Measurements from ENCODE around the gene CLIC6.

Gene CLIC6

DNA sequence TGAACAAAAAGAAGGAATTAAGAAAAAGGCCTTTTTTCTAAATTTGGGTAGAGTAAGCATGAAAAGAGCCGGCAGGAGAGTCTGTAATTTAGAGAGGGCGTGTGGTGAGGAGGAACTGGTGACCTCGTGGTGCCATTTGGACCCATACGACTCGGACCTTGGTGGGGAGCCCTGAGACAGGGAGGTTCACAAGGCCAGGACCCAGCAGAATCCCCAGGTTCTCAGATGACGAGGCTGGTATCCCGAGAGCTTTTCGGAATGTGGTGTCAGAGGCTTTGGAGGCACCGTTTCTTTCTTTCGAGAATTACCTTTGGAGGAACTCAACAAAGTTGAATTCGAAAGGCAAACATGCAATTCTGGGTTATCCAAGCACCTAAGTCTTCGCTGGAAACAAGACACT is 34.8 kb downstream of the CLIC6 start:
- Mint-ChIP-seq H3K36me3 (ENCODE audit: low read depth) (no peaks in the 10 kb centered on the region), H3K9me3 (peaks cover 7% of the 10 kb centered on the region), H3K27ac (peak overlapping the region; percentile 24), H3K27me3 (ENCODE audit: low read depth, poor library complexity) (peaks cover 4% of the 10 kb centered on the region), H3K4me3 (no peak overlapping the region), H3K4me1 (peaks cover 21% of the 10 kb centered on the region)
- no peak for DNase-seq
- TF ChIP-seq CTCF (IDR thresholded peaks at IDR 0.05) = no peak

GRCh38 chr21:34704119-34704518 is 35.3 kb downstream of the CLIC6 start:
- no peak overlapping the region for H3K27ac Mint-ChIP-seq
- peaks cover 21% of the 10 kb centered on the region for H3K4me1 Mint-ChIP-seq
- no peak for DNase-seq
- TF ChIP-seq CTCF (IDR thresholded peaks at IDR 0.05) = no peak
- H3K36me3 Mint-ChIP-seq (ENCODE audit: low read depth) = no peaks in the 10 kb centered on the region
- peaks cover 7% of the 10 kb centered on the region for H3K9me3 Mint-ChIP-seq
- peaks cover 8% of the 10 kb centered on the region for H3K27me3 Mint-ChIP-seq (ENCODE audit: low read depth, poor library complexity)
- H3K4me3 Mint-ChIP-seq = no peak overlapping the region

DNA sequence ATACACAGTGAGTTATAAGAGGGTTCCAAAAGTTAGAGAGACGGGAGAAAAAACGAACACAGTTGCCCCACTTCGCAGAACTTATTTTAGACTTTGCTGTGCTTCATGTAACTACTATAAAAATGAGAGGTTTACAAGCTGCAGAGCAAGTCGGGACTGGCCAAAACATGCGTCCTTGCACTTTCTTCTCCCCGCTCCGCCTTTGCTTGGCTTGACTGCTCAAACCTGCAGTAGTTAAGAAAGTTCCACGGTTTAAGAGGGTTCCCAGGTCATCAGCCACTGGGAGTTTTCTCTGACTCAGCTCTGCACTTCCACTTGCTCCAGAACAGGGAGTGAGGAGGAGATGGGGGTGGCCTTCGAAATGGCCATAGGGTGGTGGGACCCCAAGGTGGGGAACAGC is 36.2 kb downstream of the CLIC6 start:
- Mint-ChIP-seq H3K4me3 (no peak overlapping the region), H3K9me3 (peaks cover 7% of the 10 kb centered on the region)

GRCh38 chr21:34706337-34706736 is 37.5 kb downstream of the CLIC6 start:
- H3K27ac Mint-ChIP-seq = no peak overlapping the region
- H3K27me3 Mint-ChIP-seq (ENCODE audit: low read depth, poor library complexity) = peaks cover 8% of the 10 kb centered on the region
- no peak overlapping the region for H3K4me3 Mint-ChIP-seq
- H3K9me3 Mint-ChIP-seq = peaks cover 1% of the 10 kb centered on the region
- peaks cover 21% of the 10 kb centered on the region for H3K4me1 Mint-ChIP-seq
- no peak for TF ChIP-seq CTCF (IDR thresholded peaks at IDR 0.05)
- no peak for DNase-seq
- H3K36me3 Mint-ChIP-seq (ENCODE audit: low read depth) = no peaks in the 10 kb centered on the region

More for the DNA sequence above, 36.2 kb downstream of the CLIC6 start:
- no peak overlapping the region for H3K27ac Mint-ChIP-seq
- no peaks in the 10 kb centered on the region for H3K36me3 Mint-ChIP-seq (ENCODE audit: low read depth)
- no peak for TF ChIP-seq CTCF (IDR thresholded peaks at IDR 0.05)
- H3K27me3 Mint-ChIP-seq (ENCODE audit: low read depth, poor library complexity) = peaks cover 8% of the 10 kb centered on the region
- DNase-seq = no peak
- peaks cover 21% of the 10 kb centered on the region for H3K4me1 Mint-ChIP-seq

- no peak for TF ChIP-seq CTCF (IDR thresholded peaks at IDR 0.05)
- no peaks in the 10 kb centered on the region for H3K9me3 Mint-ChIP-seq
- H3K27ac Mint-ChIP-seq = no peak overlapping the region
- H3K36me3 Mint-ChIP-seq (ENCODE audit: low read depth) = no peaks in the 10 kb centered on the region
- H3K4me3 Mint-ChIP-seq = no peak overlapping the region
- peaks cover 8% of the 10 kb centered on the region for H3K27me3 Mint-ChIP-seq (ENCODE audit: low read depth, poor library complexity)
- DNase-seq = no peak
- H3K4me1 Mint-ChIP-seq = peaks cover 21% of the 10 kb centered on the region
Observed at GRCh38 chr21:34707876-34708325, 39.1 kb downstream of the CLIC6 start.

DNA sequence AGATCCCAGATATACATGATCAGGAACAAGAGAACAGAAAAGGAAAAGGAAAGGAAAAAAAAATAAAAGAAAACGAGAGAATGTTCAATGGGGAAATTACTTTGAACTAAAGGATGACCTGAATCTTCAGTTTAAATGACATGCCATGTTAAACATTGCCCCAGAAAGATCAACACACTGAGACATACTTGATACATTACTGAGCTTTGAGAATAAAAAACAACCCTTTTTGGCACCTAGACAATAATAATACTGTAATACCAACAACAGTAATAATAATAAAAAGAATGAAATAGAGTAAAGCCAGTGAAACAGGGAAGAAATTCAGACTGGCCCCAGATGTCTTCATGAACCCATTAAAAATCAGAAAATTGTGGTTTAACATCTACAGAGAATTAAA is 44.8 kb downstream of the CLIC6 start:
- peaks cover 12% of the 10 kb centered on the region for H3K4me1 Mint-ChIP-seq
- no peak for TF ChIP-seq CTCF (IDR thresholded peaks at IDR 0.05)
- H3K36me3 Mint-ChIP-seq (ENCODE audit: low read depth) = no peaks in the 10 kb centered on the region
- no peak overlapping the region for H3K27ac Mint-ChIP-seq
- no peak for DNase-seq
- H3K27me3 Mint-ChIP-seq (ENCODE audit: low read depth, poor library complexity) = peaks cover 4% of the 10 kb centered on the region
- H3K4me3 Mint-ChIP-seq = no peak overlapping the region
- H3K9me3 Mint-ChIP-seq = no peaks in the 10 kb centered on the region

All from nephron progenitor cell (in vitro differentiated cells).